Mesothelial cell of epicardium (in vitro differentiated cells): ENCODE data around the gene LPAR5. TPM values are rescaled to one million over a fixed set of nuclear protein-coding genes. Genes with fewer than 3 reads are reported as not detected.

Experiments
- DNase-seq, 2 experiments: peaks; one replicate each; pipeline ENCODE4 v3.0.0; 2021; ENCODE audit warnings: low spot score in 2 of 2; ENCODE audit not compliant: unreplicated experiment in 2 of 2
- H3K27ac Mint-ChIP-seq: 2 replicates; pipeline ENCODE4 v1.8.0; 2021; ENCODE audit warnings: mixed read lengths
- H3K27me3 Mint-ChIP-seq: 2 replicates; pipeline ENCODE4 v1.8.0; 2021; ENCODE audit warnings: low read depth, mixed read lengths
- H3K36me3 Mint-ChIP-seq: 2 replicates; pipeline ENCODE4 v1.8.0; 2021; ENCODE audit warnings: mixed read lengths
- H3K4me1 Mint-ChIP-seq: 2 replicates; pipeline ENCODE4 v1.8.0; 2021; ENCODE audit warnings: mixed read lengths
- H3K4me3 Mint-ChIP-seq: 2 replicates; pipeline ENCODE4 v1.8.0; 2021; ENCODE audit warnings: mild to moderate bottlenecking, moderate library complexity, mixed read lengths
- H3K9me3 Mint-ChIP-seq: 2 replicates; pipeline ENCODE4 v1.8.0; 2021; ENCODE audit warnings: mixed read lengths
- total RNA-seq: library from RNA; stranded (reverse); gene quantifications from 3 replicates; pipeline ENCODE4 v1.2.1, GENCODE V29; 2021
- TF ChIP-seq, protein P1 (sequence below): fragments of 200-600 bp; sonication (generic); IDR thresholded peaks from one replicate; pipeline ENCODE4 v1.5.0; 2021; ENCODE audit warnings: antibody characterized with exemption; ENCODE audit not compliant: unreplicated experiment

The LPAR5 gene
- total RNA-seq, 1 donor from 2014 or later, result 1.3 TPM

DNA sequence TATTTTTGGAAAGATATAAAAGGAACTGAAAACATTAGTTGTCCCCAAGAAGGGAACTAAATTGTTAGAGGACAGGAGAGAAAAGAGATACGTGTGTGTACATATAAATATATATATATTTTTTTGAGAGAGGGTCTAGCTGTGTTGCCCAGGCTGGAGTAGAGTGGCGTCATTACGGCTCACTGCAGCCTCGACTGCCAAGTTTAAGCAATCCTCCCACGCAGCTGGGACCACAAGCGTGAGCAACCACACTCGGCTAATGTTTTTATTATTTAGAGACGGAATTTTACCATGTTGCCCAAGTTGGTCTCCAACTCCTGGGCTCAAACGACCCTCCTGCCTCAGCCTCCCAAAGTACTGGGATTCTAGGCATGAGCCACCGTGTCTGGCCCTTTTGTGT lies 51.5 kb downstream of the LPAR5 start:
- Mint-ChIP-seq H3K4me1 (no peaks in the 10 kb centered on the region), H3K27ac (no peak overlapping the region), H3K27me3 (no peaks in the 10 kb centered on the region), H3K9me3 (no peaks in the 10 kb centered on the region), H3K4me3 (no peak overlapping the region), H3K36me3 (peaks cover 41% of the 10 kb centered on the region)
- TF ChIP-seq, protein P1, sequence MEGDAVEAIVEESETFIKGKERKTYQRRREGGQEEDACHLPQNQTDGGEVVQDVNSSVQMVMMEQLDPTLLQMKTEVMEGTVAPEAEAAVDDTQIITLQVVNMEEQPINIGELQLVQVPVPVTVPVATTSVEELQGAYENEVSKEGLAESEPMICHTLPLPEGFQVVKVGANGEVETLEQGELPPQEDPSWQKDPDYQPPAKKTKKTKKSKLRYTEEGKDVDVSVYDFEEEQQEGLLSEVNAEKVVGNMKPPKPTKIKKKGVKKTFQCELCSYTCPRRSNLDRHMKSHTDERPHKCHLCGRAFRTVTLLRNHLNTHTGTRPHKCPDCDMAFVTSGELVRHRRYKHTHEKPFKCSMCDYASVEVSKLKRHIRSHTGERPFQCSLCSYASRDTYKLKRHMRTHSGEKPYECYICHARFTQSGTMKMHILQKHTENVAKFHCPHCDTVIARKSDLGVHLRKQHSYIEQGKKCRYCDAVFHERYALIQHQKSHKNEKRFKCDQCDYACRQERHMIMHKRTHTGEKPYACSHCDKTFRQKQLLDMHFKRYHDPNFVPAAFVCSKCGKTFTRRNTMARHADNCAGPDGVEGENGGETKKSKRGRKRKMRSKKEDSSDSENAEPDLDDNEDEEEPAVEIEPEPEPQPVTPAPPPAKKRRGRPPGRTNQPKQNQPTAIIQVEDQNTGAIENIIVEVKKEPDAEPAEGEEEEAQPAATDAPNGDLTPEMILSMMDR, result no peak
- no peak for DNase-seq

DNA sequence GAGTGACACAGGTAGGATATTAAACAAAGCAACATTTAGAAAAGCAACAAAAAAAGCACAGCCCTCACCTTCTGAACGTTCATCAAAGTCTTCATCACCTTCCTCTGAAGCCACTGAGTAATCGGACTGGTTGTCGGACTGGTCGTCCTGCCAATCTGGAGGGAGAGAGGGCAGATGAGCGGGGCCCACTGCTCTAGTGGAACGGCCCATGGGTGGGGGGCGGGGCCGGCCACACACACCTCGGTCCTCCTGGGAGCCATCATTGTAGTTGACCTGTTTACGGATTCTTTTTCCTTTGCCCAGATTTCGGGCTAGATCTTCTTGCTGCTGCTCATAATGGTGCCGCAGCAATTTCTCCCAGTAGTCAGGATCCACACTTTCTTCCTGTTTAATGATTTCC lies 52.8 kb downstream of the LPAR5 start:
- no peak overlapping the region for H3K4me3 Mint-ChIP-seq
- no peaks in the 10 kb centered on the region for H3K27me3 Mint-ChIP-seq
- H3K36me3 Mint-ChIP-seq, result peaks cover 48% of the 10 kb centered on the region
- no peak for DNase-seq
- H3K4me1 Mint-ChIP-seq, result no peaks in the 10 kb centered on the region
- TF ChIP-seq, protein P1, result no peak
- no peaks in the 10 kb centered on the region for H3K9me3 Mint-ChIP-seq
- no peak overlapping the region for H3K27ac Mint-ChIP-seq

DNA sequence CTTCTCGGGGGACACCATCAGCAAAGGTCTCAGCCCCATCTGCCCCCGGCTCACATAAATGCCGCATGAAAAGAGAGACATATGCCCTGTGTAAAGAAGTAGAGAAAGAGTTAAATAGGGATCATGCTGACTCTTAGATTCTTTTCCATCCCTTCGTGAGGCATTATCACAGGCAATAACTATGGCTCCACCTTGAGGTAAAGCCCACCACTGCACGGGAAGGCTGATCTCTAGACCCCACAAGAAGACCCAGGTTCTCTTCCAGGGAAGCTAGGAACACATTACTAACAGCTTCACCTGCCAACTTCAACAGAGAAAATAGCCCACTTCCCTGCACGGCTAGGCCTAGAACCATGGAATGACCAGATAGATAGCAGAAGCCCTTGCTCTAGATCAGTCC lies 53.6 kb downstream of the LPAR5 start:
- Mint-ChIP-seq H3K9me3 (no peaks in the 10 kb centered on the region), H3K27me3 (no peaks in the 10 kb centered on the region), H3K4me1 (no peaks in the 10 kb centered on the region), H3K36me3 (peaks cover 47% of the 10 kb centered on the region), H3K27ac (no peak overlapping the region), H3K4me3 (no peak overlapping the region)
- no peak for DNase-seq
- TF ChIP-seq, protein P1, result peak; percentile 20

GRCh38 chr12:6575648-6576047 lies 60.1 kb downstream of the LPAR5 start:
- H3K27me3 Mint-ChIP-seq, result no peaks in the 10 kb centered on the region
- no peaks in the 10 kb centered on the region for H3K4me1 Mint-ChIP-seq
- TF ChIP-seq, protein P1, result no peak
- no peak overlapping the region for H3K4me3 Mint-ChIP-seq
- no peak overlapping the region for H3K27ac Mint-ChIP-seq
- H3K36me3 Mint-ChIP-seq, result peaks cover 55% of the 10 kb centered on the region
- H3K9me3 Mint-ChIP-seq, result no peaks in the 10 kb centered on the region
- DNase-seq, result no peak

DNA sequence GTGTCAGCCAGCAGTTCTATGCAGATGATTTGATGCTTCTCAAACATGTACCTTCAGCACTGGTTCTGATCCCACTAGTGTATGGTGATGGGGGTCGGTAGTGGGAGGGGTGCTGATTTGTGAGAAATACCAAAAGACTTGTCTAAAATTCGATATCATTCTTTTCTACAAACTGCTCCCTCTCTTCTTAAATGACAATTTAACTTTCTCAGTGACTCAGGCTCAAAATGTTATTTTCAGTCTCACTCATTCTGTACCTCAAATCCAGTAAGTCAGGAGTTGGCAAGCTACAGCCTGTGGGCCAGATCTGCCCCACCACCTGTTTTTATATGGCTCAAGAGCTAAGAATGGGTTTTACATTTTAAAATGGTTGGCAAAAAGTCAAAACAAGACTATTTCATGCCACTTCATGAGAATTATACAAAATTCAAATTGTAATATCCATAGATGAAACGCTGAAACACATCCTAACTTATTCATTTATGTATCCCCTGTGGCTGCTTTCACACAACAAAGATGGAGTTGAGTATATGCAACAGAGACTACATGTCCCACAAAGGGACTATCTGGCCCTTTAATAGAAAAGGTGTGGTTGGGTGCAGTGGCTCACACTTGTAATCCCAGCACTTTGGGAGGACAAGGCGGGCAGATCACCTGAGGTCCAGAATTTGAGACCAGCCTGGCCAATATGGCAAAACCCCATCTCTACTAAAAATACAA lies 61.0 kb downstream of the LPAR5 start:
- H3K36me3 Mint-ChIP-seq, result peaks cover 64% of the 10 kb centered on the region
- no peaks in the 10 kb centered on the region for H3K27me3 Mint-ChIP-seq
- H3K9me3 Mint-ChIP-seq, result no peaks in the 10 kb centered on the region
- no peak overlapping the region for H3K4me3 Mint-ChIP-seq
- no peaks in the 10 kb centered on the region for H3K4me1 Mint-ChIP-seq
- no peak for DNase-seq
- TF ChIP-seq, protein P1, result no peak
- no peak overlapping the region for H3K27ac Mint-ChIP-seq
